ENCODE measurements around the gene PRKCB.
"Not testable (repeated sequence)": the region's sequence is repeated elsewhere in the genome, so short reads cannot be mapped to it uniquely, and the experiment has no call there.

PRKCB gene

DNA sequence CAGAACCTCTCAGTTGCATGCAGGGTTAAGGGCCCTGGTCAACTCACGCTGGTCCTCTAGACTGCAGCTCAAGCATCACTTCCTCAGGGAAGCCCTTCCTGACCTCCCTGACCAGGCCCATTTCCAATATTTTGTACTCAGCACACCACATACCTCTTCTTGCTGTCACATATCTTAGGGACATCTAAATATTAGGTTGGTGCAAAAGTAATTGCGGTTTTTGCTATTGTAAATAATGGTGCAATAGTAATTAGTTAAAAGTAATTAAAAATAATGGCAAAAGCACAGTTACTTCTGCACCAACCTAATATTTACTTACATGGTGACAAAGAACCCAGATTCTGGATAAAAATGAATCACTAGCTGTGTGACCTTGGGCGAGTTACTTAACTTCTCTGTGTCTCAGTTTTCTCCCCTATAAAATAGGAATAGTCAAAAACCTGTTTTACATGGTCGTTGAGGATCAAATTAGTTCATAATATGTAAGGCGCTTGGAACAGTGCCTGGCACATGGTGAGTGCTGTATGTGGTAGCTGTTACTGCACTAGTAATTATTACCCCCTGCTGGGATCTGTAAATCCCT is 177.4 kb downstream of the PRKCB start:
- DNase-seq, result no peak

DNA sequence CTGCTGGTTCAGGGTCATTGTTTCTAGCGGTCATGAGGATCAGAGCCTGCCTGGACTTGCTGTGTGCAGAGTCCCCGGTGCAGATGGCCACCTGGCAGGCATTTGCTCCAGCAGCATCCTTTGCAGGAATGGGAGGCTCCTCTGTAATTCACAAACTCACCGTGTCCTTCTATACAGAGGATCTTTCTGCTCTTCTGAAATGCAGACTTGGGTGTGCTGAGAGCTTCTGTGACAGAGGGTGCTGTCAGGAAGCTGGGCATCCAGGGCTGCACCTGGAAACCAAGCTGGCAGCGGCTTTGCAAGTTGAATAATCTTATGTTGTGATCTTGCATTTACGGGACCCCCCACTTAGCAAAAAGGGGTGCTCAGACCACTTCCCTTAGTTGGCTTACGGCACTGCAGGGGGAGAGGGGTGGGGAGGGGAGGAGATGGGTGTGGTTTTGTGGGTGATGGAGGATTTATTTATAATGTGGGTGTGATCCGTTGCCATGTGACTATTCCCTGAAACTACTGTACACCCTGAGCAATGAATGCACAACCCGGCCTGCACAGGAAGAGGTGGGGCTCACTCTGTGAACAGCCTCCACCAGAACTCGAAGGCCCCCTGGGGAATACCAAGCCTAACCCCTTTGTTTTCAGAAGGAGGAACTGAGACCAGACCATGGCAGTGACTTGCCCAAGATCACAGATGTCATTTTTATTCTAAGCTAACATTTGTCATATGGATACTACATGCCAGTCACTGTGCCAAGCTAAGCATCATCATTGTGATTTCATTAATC is 178.3 kb downstream of the PRKCB start:
- DNase-seq, result peak; percentile 86

- DNase-seq, result not testable (repeated sequence)
These were observed 179.2 kb downstream of the PRKCB start for GRCh38 chr16:24014955-24015354.

DNA sequence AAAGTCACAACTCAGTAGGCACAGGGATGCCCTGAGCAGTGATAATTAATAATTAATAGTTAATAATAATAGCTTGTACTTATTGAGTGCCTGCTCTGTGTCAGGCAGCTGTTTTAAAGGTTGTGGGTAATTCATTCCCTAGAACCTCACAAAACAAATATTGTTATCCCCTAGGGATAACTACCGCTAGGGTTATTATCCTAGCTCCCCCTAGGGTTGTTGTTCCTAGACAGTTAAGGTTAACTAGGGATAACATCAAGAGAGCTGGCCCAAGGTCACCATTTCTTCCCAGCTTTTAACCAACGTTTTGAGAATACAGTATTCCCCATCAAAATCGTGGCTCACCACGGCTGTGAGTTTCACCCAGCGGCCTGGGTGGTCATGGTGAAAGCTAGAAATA is 180.1 kb downstream of the PRKCB start:
- no peak for DNase-seq

DNA sequence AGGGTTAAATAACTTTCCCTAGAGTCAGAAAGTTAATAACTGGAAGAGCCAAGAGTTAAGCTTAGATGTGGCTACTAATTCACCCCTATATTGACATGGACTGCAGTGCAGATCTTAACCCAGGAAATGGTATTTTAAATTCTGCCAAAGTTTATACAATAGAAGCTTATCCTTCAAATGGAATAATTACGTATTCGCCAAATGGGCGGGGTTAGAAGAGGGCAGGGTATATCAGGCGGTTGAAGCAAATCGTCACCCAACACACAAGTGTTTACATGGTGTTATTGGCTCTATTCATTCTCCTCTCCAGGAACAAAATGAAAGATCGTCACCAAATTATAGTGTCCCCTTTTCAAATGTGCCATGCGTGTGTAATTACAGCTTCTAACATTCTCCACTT is 182.7 kb downstream of the PRKCB start:
- peak; percentile 36 for DNase-seq

- no peak for DNase-seq
These were observed 187.0 kb downstream of the PRKCB start for GRCh38 chr16:24022797-24023196.

- DNase-seq, result no peak
These were observed 187.8 kb downstream of the PRKCB start for GRCh38 chr16:24023621-24024020.

- no peak for DNase-seq
These were observed 189.2 kb downstream of the PRKCB start for GRCh38 chr16:24024971-24025370.

DNA sequence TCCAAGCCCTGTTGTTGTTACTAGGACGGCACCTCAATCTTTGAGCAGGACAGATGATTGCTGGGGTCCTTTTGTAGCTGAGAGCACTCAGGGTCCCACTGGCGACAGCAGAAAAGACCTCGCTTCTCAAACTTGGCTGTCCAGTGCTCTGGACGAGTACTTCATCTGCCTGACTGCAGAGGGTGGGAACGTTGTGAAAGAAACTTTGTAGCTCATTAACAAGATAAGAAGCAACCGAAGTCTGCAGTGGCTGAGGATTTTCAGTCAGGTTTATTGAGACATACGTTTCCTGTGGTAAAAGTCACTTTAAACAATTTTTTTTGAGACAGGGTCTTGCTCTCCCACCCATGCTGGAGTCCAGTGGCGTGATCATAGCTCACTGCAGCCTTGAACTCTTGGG is 191.7 kb downstream of the PRKCB start:
- DNase-seq, result no peak

GRCh38 chr16:24029841-24030240 is 194.1 kb downstream of the PRKCB start:
- DNase-seq, result not testable (repeated sequence)

DNA sequence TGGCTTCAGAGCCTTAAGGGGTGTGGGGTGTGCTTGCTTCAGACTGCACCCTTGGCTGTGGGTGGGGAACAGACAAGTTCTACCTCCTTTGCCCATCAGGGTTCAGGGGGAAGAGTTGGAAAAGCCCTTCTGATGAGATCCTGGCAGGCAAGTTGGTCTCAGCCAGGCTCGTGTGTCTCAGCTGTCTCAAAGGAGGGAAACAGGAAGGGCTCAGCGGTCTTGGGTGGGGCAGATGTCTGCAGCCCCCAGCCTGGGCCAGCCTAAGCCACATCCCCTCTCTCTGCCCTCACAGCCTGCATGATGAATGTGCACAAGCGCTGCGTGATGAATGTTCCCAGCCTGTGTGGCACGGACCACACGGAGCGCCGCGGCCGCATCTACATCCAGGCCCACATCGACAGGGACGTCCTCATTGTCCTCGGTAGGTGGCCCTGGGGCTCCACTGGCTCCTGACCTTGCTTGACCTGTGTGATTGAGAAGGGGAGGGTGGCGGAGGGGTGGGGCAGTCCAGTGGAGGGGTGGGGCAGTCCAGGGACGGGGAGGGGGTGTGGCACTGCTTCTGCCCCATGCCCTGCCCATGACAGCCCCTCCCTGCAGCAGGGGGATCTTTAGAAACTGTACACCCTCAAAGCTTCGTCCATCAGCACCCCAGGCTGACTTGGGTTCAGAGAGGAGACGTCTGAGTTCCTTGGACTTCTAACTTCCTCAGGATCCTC is 199.5 kb downstream of the PRKCB start:
- DNase-seq, result no peak

DNA sequence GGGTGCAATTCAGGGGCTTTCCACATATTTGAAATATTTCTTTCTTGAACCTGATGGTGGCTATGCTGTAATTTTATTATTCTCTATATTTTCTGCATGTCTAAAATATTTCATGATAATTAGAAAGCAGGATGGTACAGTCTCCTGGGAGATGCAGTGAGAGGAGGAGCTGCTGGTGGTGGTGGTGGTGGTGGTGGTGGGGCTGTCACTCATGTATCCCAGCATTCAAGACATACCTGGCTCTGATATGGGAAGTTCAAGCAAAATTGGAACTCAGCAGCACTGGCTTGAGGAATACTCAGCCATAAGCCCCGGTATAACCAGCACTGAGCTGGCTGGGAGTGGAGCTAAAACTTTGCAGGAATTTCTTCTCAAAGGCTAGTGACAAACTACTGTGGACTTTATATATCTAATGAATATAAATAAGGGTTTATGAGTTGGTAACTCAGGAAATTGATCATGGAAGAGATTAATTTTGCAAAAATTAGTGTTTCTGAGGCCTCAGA is 200.3 kb downstream of the PRKCB start:
- DNase-seq, result no peak

- DNase-seq, result peak; percentile 40
These were observed 200.8 kb downstream of the PRKCB start for GRCh38 chr16:24036614-24037013.

DNA sequence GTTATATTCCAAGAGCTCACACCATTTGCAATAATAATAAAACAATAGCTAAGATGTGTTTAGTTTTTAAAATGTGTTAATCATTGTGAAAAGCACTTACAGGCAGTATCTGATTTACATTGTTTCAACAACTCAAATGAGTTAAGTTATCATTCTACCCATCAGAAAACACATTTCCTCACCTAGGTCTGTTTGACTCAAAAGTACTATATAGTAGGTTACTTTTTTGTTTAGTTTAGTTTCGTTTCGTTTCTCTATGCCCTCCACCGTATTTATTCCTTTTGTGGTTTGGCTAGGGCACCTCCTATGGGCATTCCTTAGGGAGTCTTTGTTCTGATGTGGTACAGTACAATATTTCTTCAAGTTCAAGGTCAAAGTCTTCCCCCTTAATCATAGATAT is 201.6 kb downstream of the PRKCB start:
- no peak for DNase-seq

DNA sequence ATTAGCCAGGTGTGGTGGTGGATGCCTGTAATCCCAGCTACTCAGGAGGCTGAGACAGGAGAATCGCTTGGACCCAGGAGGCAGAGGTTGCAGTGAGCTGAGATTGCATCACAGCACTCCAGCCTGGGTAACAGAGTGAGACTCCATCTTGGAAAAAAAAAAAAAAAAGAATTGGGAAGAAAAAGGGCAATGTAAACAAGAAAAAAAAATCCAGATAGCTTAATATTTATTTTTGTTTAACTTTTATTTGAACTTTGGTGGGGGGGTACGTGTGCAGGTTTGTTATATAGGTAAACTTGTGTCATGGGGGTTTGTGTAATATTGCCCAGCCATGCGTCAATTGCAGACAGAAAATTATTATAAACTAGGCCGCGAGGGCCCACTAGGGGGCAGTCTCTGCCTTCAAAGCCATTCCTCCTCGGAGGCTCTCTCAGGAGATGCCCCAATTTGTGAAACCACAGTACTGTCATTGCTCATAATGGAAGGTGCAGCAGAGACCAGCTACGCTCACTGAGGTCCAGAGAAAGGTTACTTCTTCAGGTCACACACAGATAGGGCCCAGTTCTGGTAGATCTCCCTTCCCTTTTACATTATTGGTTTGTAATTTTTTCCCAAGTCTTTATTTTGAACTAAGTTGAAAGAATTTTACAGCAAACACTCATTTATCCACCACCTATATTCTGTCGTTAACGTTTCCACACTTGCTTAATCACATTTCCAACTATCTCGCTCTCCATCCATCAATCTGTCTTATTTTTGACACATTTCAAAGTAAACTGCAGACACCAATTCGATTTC is 206.2 kb downstream of the PRKCB start:
- peak; percentile 55 for DNase-seq

DNA sequence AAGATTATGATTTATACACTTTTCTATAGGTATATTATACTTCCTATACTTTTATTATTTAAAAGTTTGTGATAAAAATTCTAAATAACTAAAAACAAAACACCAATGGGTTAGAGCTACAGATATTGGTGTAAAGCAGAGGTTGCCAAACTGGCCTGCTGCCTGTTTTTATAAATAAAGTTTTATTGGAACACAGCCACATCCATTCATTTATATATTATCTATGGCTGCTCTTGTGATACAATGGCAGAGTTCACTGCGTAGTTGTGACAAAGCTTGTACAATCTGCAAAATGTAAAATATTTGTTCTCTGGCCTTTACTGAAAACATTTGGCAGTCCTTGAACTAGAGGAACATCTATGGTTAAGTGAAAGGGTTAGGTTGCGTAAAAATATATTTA is 208.7 kb downstream of the PRKCB start:
- no peak for DNase-seq

GRCh38 chr16:24045641-24046040 is 209.9 kb downstream of the PRKCB start:
- DNase-seq, result no peak

DNA sequence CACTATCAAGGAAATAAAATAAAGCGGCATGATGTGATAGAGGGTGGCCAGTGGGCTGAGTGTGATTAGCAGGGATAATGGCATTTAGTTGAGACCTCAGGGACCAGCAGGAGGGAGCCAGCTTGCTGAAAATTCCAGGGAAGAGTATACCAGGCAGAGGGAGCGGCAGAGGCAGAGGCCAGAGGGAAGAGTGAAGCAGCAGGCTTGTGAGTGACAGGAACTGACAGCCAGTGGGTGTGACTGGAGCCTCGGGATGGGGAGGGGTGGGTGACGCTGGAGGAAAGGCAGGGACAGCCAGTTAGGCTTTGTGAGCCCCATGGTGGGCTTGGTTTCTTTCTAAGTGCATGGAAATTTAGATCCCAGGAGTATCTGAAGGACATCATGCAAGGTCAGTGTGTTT is 210.7 kb downstream of the PRKCB start:
- no peak for DNase-seq

DNA sequence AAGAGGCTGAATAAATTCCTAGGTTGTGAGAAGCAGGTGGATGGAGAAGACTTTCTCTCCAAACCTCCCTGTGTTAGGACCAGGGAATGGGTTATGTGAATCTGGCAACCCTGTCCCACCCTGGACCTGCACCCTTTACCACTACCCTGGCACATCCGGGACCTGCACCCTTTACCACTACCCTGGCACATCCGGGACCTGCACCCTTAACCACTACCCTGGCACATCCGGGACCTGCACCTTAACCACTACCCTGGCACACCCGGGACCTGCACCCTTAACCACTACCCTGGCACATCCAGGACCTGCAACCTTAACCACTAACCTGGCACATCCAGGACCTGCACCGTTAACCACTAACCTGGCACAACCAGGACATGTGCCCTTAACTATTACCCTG is 213.3 kb downstream of the PRKCB start:
- DNase-seq, result no peak

GRCh38 chr16:24051125-24051524 is 215.3 kb downstream of the PRKCB start:
- no peak for DNase-seq

DNA sequence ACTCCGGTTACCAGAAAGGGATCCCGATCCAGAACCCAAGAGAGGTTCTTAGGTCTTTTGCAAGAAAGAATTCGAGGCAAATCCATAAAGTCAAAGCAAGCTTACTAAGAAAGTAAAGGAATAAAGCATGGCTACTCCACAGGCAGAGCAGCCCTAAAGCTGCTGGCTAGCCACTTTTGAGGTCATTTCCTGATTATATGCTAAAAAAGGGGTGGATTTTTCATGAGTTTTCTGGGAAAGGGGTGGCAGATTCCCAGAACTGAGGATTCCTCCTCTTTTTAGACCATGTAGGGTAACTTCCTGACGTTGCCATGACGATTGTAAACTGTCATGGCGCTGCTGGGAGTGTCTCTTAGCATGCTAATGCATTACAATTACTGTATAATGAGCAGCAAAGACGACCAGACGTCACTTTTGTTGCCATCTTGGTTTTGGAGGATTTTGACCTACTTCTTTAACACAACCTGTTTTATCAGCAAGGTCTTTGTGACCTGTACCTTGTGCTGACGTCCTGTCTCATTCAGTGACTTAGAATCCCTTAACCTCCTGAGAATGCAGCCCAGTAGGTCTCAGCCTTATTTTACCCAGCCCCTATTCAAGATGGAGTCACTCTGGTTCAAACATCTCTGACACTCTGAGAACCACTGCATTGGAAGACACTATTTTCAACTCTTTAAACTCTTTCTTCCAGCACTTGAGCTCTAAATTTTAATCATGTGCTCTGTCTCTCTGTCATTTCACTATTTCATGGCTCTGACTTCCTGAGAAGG is 216.7 kb downstream of the PRKCB start:
- DNase-seq, result no peak
